Upper lobe of left lung (tissue), 4 donors: ENCODE results near the gene COG1.
"Not testable (repeated sequence)": the region's sequence is repeated elsewhere in the genome, so short reads cannot be mapped to it uniquely, and the experiment has no call there.

Experiments
- CTCF ChIP-seq, 6 experiments: fragments of 450-650 bp in 4 of 6; fragments of 200-600 bp in 2 of 6; sonication (generic) in 2 of 6; IDR thresholded peaks; one replicate each; pipeline ENCODE4 v1.5.1; 2016 to 2019; ENCODE audit warnings: antibody characterized with exemption in 6 of 6
- POLR2A ChIP-seq, 4 donors: fragments of 450-650 bp; IDR thresholded peaks; one replicate each; pipeline ENCODE4 v1.5.1; 2016 to 2017; ENCODE audit warnings: antibody characterized with exemption in 4 of 4, mild to moderate bottlenecking in 2 of 4

DNA sequence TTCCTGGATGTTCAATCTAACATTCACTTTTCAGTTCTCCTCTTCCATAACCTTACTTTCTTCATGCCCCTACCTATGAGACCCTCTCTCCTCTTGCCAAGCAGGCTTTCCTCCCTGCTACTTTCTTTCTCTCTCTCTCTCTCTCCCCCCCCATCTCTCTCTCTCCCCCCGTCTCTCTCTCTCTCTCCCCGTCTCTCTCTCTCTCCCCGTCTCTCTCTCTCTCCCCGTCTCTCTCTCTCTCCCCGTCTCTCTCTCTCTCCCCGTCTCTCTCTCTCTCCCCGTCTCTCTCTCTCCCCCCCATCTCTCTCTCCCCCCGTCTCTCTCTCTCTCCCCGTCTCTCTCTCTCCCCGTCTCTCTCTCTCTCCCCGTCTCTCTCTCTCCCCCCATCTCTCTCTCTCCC is 45.1 kb upstream of the COG1 start:
- not testable (repeated sequence) for TF ChIP-seq CTCF, POLR2A (IDR thresholded peaks at IDR 0.05)
